NCI-H128 (cell line): Measurements from ENCODE around the gene MTR.

Experiments used
- DNase-seq: peaks from one replicate; lab custom pipeline; 2025; ENCODE audit not compliant: unreplicated experiment; lab: John Stamatoyannopoulos, UW

The MTR gene

DNA sequence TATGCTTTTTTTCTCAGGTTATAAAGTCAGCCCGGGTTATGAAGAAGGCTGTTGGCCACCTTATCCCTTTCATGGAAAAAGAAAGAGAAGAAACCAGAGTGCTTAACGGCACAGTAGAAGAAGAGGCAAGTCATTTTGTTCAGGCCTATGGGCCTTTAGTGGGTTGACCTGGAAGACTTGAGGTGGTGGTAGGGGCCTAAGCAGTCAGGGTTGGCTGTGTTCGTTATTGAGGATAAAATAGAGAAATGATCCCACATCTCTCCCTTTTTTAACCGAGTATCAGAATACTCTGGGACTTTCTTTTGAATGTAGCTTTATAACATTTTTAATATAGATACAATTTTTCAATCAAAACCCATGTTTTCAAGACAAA, 67.1 kb downstream of the MTR start:
- no peak for DNase-seq

DNA sequence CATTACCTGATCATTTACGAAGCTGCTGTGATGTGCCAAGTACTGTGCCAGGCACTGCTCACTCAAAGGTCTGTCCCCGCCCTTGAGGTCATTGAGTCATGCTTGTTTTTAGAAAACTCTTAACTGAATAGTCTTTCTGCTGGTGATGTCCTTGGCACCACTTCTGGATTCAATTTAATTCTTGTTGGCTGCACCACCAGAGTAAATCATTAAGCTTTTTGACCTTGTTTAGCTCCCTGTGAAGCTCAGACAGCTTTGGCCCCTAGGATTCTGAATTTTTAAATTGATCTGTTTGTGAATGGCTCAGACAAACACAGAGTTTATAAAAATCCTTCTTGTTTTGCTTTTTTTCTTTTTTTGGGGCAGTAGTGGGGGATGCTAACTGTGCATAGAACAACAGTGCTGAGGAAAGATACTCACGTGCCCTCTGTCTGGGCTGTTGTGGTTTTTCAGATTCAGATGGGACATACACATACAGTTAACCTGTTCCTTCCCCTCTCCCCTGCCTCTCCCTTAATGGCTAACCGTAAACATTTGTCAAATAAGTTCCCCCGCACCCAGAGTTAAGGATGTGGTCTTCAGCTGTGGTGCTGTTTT, 67.6 kb downstream of the MTR start:
- no peak for DNase-seq

GRCh38 chr1:236864211-236864610, 69.1 kb downstream of the MTR start:
- no peak for DNase-seq

GRCh38 chr1:236864996-236865817, 70.1 kb downstream of the MTR start:
- DNase-seq, result no peak

- no peak for DNase-seq
Measured at GRCh38 chr1:236865818-236866155, 70.7 kb downstream of the MTR start.

DNA sequence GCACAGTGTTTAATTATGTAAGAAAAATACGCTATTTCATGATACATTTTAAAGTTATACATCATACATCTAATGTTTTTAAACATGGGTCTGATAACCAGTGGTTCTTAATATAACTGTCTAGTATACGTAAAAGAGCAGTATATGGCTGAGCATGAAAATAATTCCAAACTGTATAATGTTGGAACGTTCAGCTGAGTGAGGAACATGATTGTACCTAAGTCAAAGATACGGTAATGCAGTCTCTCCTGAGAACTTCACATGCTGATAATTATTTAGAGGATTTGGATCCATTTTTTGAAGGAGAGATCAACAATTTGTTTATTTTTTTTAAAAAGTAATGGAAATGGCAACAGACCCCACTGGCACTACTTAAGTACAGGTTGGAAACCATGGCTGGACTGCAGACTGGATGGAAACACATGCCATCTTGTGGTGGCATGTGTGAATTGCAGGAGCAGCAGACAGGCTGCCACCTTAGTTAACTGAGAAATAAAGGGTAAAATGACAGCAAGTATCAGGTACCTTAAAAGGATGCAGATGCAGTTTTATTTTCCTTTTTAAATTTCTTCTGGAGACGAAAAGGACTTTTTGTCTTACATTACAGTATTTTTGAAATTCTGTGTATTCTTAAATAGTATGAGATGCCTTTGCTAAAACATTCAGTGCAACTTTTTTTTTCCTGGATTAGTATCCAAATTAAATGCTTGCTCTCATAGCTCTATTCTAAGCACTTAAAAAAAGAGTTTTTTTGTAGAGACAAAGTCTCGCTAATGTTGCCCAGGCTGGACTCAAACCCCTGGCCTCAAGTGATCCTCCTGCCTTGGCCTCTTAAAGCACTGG, 73.8 kb downstream of the MTR start:
- DNase-seq, result no peak

GRCh38 chr1:236869911-236870310, 74.8 kb downstream of the MTR start:
- DNase-seq, result no peak

DNA sequence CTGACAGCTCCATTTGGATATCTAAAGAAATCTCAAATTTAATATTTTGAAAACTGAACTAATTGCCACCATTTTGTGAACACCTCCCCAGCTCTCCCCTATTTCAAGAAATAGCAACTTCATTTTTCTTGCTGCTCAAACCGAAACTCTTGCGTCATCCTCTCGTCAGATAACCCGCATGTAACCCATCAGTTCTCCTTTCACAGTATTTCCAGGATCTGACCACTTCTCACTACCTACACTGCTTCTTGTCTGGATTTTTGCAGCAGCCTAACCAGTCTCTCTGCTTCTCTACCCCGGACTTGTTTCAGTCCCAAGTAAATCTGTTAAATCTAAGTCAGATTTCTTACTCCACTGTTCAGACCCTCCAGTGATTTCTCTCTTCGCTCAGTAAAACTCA, 75.6 kb downstream of the MTR start:
- no peak for DNase-seq

GRCh38 chr1:236872075-236872666, 77.1 kb downstream of the MTR start:
- DNase-seq, result no peak

GRCh38 chr1:236875975-236876374, 80.9 kb downstream of the MTR start:
- DNase-seq, result no peak

GRCh38 chr1:236877661-236878060, 82.6 kb downstream of the MTR start:
- no peak for DNase-seq

- no peak for DNase-seq
Measured at GRCh38 chr1:236880209-236880608, 85.1 kb downstream of the MTR start.

DNA sequence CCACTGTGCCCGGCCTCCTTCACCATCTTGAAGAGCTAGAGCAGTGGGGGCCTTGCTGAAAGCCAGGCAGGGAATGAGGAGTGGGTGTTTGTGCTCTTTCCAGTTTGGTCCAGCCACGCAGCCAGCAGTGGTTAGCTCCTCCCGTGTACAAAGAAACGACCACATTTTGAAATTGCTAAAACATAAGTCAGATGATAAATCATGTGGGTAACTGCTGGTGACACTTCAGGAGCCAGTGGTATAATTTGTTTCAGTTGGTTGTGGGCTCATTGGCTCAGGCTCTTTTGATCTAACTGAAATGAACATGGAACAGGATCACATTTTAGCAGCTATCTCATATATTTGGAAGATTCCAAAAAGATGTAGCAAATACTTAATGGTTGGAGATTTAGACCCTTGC, 87.6 kb downstream of the MTR start:
- DNase-seq, result no peak

DNA sequence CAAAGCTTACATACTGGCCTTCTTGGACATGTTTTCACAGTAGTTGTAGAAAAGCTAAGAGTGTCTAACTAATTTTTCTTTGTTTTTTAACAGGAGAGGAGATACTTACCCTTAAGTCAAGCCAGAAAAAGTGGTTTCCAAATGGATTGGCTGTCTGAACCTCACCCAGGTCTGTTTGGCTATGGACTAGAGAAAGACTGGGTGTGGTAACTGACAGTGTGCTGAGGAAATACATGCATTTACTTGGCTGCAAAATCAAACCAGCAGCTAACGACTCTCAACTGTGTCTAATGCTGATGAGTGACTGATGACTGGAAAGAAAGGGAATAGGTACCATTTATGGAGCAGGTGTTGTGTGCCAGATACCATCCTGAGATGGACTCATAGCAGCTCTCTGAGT, 91.1 kb downstream of the MTR start:
- DNase-seq, result no peak

- DNase-seq, result no peak
Measured at GRCh38 chr1:236887081-236887480, 92.0 kb downstream of the MTR start.

DNA sequence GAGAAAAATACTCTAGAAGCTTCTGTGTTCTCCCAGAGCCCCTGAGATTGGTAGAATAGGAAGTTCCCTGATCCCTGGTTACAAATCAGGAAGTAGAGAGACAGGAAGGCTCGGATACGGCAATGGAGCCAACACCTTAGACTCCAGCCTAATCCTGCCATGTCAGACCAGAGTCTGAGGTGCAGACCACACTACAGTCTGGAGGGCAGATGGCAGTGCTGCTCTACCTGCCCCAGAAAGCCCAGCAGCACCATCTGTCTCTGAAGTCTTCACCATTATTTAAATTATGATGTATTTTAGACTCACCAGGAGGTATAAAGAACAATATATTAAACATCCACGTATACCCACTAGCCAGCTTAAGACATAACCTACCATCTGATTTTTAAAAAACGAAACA, 93.0 kb downstream of the MTR start:
- DNase-seq, result no peak

GRCh38 chr1:236888903-236889302, 93.8 kb downstream of the MTR start:
- no peak for DNase-seq

- DNase-seq, result no peak
Measured at GRCh38 chr1:236890152-236891056, 95.3 kb downstream of the MTR start.

GRCh38 chr1:236893626-236894545, 98.8 kb downstream of the MTR start:
- no peak for DNase-seq
